Mesendoderm (in vitro differentiated cells): Measurements from ENCODE around the gene CYP24A1.

Experiments
- DNase-seq: peaks from one replicate; pipeline ENCODE4 v3.0.0; 2013
- H2AK5ac ChIP-seq: 2 replicates; pipeline ENCODE4 v1.6.1; 2013; ENCODE audit warnings: low read length, inconsistent platforms
- H2BK120ac ChIP-seq: 2 replicates; pipeline ENCODE4 v1.6.1; 2013; ENCODE audit warnings: low read depth, mild to moderate bottlenecking, low read length, moderate library complexity, mixed read lengths
- H2BK15ac ChIP-seq: replicated peaks from 2 replicates; pipeline ENCODE4 v1.6.1; 2013; ENCODE audit warnings: low read depth, mild to moderate bottlenecking, moderate library complexity
- H2BK5ac ChIP-seq: 2 replicates; pipeline ENCODE4 v1.6.1; 2013; ENCODE audit warnings: low read length, inconsistent platforms
- H3K18ac ChIP-seq: 2 replicates; pipeline ENCODE4 v1.6.1; 2013; ENCODE audit warnings: mild to moderate bottlenecking, low read length, mixed read lengths
- H3K23ac ChIP-seq: one replicate; pipeline ENCODE4 v1.6.1; 2013; ENCODE audit warnings: low read length
- H3K27ac ChIP-seq: 2 replicates; pipeline ENCODE4 v1.5.1; 2013; ENCODE audit warnings: low read depth, mild to moderate bottlenecking, inconsistent platforms, low read length, moderate library complexity
- H3K27me3 ChIP-seq: 2 replicates; pipeline ENCODE4 v1.6.1; 2013; ENCODE audit warnings: low read length, control low read depth, mild to moderate bottlenecking, inconsistent platforms; ENCODE audit not compliant: insufficient read depth, poor library complexity
- H3K36me3 ChIP-seq: 2 replicates; pipeline ENCODE4 v1.6.1; 2013; ENCODE audit warnings: low read length, inconsistent platforms; ENCODE audit not compliant: control insufficient read depth, insufficient read depth
- H3K4ac ChIP-seq: one replicate; pipeline ENCODE4 v1.6.1; 2013; ENCODE audit warnings: low read depth, mild to moderate bottlenecking, low read length, moderate library complexity
- H3K4me1 ChIP-seq: 2 replicates; pipeline ENCODE4 v1.6.1; 2013; ENCODE audit warnings: low read depth, low read length, inconsistent platforms; ENCODE audit not compliant: control insufficient read depth
- H3K4me2 ChIP-seq: 2 replicates; pipeline ENCODE4 v1.6.1; 2013; ENCODE audit warnings: low read length
- H3K4me3 ChIP-seq: 2 replicates; pipeline ENCODE4 v1.5.1; 2013; ENCODE audit warnings: mild to moderate bottlenecking, low read length
- H3K56ac ChIP-seq: one replicate; pipeline ENCODE4 v1.6.1; 2013; ENCODE audit warnings: low read length
- H3K79me1 ChIP-seq: 2 replicates; pipeline ENCODE4 v1.6.1; 2013; ENCODE audit warnings: low read length, inconsistent platforms
- H3K79me2 ChIP-seq: 2 replicates; pipeline ENCODE4 v1.6.1; 2013; ENCODE audit warnings: mild to moderate bottlenecking, low read length; ENCODE audit not compliant: control insufficient read depth, insufficient read depth
- H3K9ac ChIP-seq: 2 replicates; pipeline ENCODE4 v1.6.1; 2013; ENCODE audit warnings: low read length, inconsistent platforms
- H4K5ac ChIP-seq: one replicate; pipeline ENCODE4 v1.6.1; 2013; ENCODE audit warnings: low read length
- H4K8ac ChIP-seq: one replicate; pipeline ENCODE4 v1.6.1; 2013; ENCODE audit warnings: low read depth, mild to moderate bottlenecking, control low read depth, low read length, moderate library complexity
- WGBS: extraction: QIAGEN DNeasy Blood & Tissue Kit; methylation state at CpG from one replicate; pipeline ENCODE4 v1.1.7; 2013; ENCODE audit warnings: low lambda C conversion rate, missing lambda C conversion rate; ENCODE audit not compliant: insufficient coverage; ENCODE audit errors: extremely low coverage; 5-methylcytosine and 5-hydroxymethylcytosine counted together

CYP24A1 gene

GRCh38 chr20:54160065-54161007 is 13.4 kb downstream of the CYP24A1 start:
- H3K23ac ChIP-seq: no peak overlapping the region

GRCh38 chr20:54158856-54159418 is 14.8 kb downstream of the CYP24A1 start:
- Histone ChIP-seq H3K79me2 (no peaks in the 10 kb centered on the region), H3K27me3 (no peaks in the 10 kb centered on the region), H4K5ac (no peak overlapping the region), H4K8ac (no peak overlapping the region), H3K56ac (no peak overlapping the region), H3K23ac (no peak overlapping the region), H2BK15ac (no peak overlapping the region), H3K4me1 (no peaks in the 10 kb centered on the region), H3K9ac (no peak overlapping the region), H2BK120ac (no peak overlapping the region), H2AK5ac (no peak overlapping the region), H3K4me2 (no peak overlapping the region), H3K79me1 (no peaks in the 10 kb centered on the region), H3K27ac (no peak overlapping the region), H3K36me3 (no peaks in the 10 kb centered on the region), H2BK5ac (no peak overlapping the region), H3K4ac (no peak overlapping the region), H3K4me3 (no peak overlapping the region), H3K18ac (no peak overlapping the region)
- no peak for DNase-seq
- WGBS: no CpG with 5 or more reads among the region's 8 CpGs

More at GRCh38 chr20:54160065-54161007, 13.4 kb downstream of the CYP24A1 start:
- no peak overlapping the region for H3K4me2 ChIP-seq
- H3K79me1 ChIP-seq: no peaks in the 10 kb centered on the region
- H3K79me2 ChIP-seq: no peaks in the 10 kb centered on the region
- no peaks in the 10 kb centered on the region for H3K36me3 ChIP-seq
- H3K4me1 ChIP-seq: no peaks in the 10 kb centered on the region
- H3K4ac ChIP-seq: no peak overlapping the region
- no peak overlapping the region for H3K56ac ChIP-seq
- H3K4me3 ChIP-seq: no peak overlapping the region
- H3K9ac ChIP-seq: no peak overlapping the region
- no peaks in the 10 kb centered on the region for H3K27me3 ChIP-seq
- no peak overlapping the region for H2BK15ac ChIP-seq
- WGBS: no CpG with 5 or more reads among the region's 7 CpGs
- H2BK5ac ChIP-seq: no peak overlapping the region
- no peak for DNase-seq
- H3K18ac ChIP-seq: no peak overlapping the region
- no peak overlapping the region for H2BK120ac ChIP-seq
- no peak overlapping the region for H4K5ac ChIP-seq
- no peak overlapping the region for H2AK5ac ChIP-seq
- H3K27ac ChIP-seq: no peak overlapping the region
- H4K8ac ChIP-seq: no peak overlapping the region

GRCh38 chr20:54158226-54158625 is 15.6 kb downstream of the CYP24A1 start:
- H3K36me3 ChIP-seq: no peaks in the 10 kb centered on the region
- H2BK15ac ChIP-seq: no peak overlapping the region
- DNase-seq: no peak
- H3K79me2 ChIP-seq: no peaks in the 10 kb centered on the region
- H3K79me1 ChIP-seq: no peaks in the 10 kb centered on the region
- WGBS: no CpG with 5 or more reads among the region's 3 CpGs
- no peak overlapping the region for H4K8ac ChIP-seq
- H3K9ac ChIP-seq: no peak overlapping the region
- no peaks in the 10 kb centered on the region for H3K4me1 ChIP-seq
- no peaks in the 10 kb centered on the region for H3K27me3 ChIP-seq
- H2BK5ac ChIP-seq: no peak overlapping the region
- H2AK5ac ChIP-seq: no peak overlapping the region
- H3K4me2 ChIP-seq: no peak overlapping the region
- H2BK120ac ChIP-seq: no peak overlapping the region
- no peak overlapping the region for H3K4ac ChIP-seq
- no peak overlapping the region for H4K5ac ChIP-seq
- no peak overlapping the region for H3K4me3 ChIP-seq
- H3K27ac ChIP-seq: no peak overlapping the region
- H3K23ac ChIP-seq: no peak overlapping the region
- no peak overlapping the region for H3K56ac ChIP-seq
- no peak overlapping the region for H3K18ac ChIP-seq

GRCh38 chr20:54156981-54157835 is 16.6 kb downstream of the CYP24A1 start:
- Histone ChIP-seq H3K4me3 (no peak overlapping the region), H2BK15ac (no peak overlapping the region), H3K79me1 (no peaks in the 10 kb centered on the region), H3K27me3 (no peaks in the 10 kb centered on the region), H2BK5ac (no peak overlapping the region), H3K56ac (no peak overlapping the region), H3K79me2 (no peaks in the 10 kb centered on the region), H3K18ac (no peak overlapping the region), H3K9ac (no peak overlapping the region), H3K23ac (no peak overlapping the region), H4K5ac (no peak overlapping the region), H3K36me3 (no peaks in the 10 kb centered on the region), H3K27ac (no peak overlapping the region), H4K8ac (no peak overlapping the region), H2AK5ac (no peak overlapping the region), H3K4me1 (no peaks in the 10 kb centered on the region), H3K4ac (no peak overlapping the region), H2BK120ac (no peak overlapping the region), H3K4me2 (no peak overlapping the region)
- no CpG with 5 or more reads among the region's 19 CpGs for WGBS
- no peak for DNase-seq

GRCh38 chr20:54156522-54156921 is 17.3 kb downstream of the CYP24A1 start:
- Histone ChIP-seq H4K5ac (no peak overlapping the region), H3K4me2 (no peak overlapping the region), H3K9ac (no peak overlapping the region), H3K36me3 (no peaks in the 10 kb centered on the region), H3K18ac (no peak overlapping the region), H3K4me1 (no peaks in the 10 kb centered on the region), H2BK5ac (no peak overlapping the region), H3K79me1 (no peaks in the 10 kb centered on the region), H3K4ac (no peak overlapping the region), H3K79me2 (no peaks in the 10 kb centered on the region), H4K8ac (no peak overlapping the region), H2BK15ac (no peak overlapping the region), H3K27me3 (no peaks in the 10 kb centered on the region), H3K56ac (no peak overlapping the region), H3K27ac (no peak overlapping the region), H3K23ac (no peak overlapping the region), H3K4me3 (no peak overlapping the region), H2BK120ac (no peak overlapping the region), H2AK5ac (no peak overlapping the region)
- WGBS: no CpG with 5 or more reads among the region's 5 CpGs
- no peak for DNase-seq
